MV-4-11 (cell line): ENCODE measurements around the gene ZG16.

Experiments used
- DNase-seq: peaks from one replicate; lab custom pipeline; 2025; lab: John Stamatoyannopoulos, UW

Gene ZG16

GRCh38 chr16:29825145-29826044 is 47.3 kb downstream of the ZG16 start:
- DNase-seq: peak; percentile 37

- no peak for DNase-seq
Measured at GRCh38 chr16:29826342-29826695, 48.3 kb downstream of the ZG16 start.

DNA sequence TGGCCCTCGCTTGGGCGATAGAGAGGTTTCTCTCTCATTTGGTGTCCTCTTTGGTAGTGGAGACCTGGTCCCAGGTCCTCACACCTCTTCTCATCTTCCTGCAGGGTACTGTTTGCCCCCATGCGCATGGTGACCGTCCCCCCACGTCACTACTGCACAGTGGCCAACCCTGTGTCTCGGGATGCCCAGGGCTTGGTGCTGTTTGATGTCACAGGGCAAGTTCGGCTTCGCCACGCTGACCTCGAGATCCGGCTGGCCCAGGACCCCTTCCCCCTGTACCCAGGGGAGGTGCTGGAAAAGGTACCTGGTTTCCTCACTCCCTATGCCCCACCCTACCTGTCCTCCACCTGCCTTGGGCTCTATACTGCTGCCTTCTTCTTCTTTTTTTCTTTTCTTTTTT is 52.7 kb downstream of the ZG16 start:
- no peak for DNase-seq

- no peak for DNase-seq
Measured at GRCh38 chr16:29831490-29831889, 53.4 kb downstream of the ZG16 start.
